NCI-H345 (cell line): ENCODE results near the gene CNTN6.

Experiments
- DNase-seq: peaks from one replicate; lab custom pipeline; 2025; lab: John Stamatoyannopoulos, UW

Gene CNTN6

DNA sequence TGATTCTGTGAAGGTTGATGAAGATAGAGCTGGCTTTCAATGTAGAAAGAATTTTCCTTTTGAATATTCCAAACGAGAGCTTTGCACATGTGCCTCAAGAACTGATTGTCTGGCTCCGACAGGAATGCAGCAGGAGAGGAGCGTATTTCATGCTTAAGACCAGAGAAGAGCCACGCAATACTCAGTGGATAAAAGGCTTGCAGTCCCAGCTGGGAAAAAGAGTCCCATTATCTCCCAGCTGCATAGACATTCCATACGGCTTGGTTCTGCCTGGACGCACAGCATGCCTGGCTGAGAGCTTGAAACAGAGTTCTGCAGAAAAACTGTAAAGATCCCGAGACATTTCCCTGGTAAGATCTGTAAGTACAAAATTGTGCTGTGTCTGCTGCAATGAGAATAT lies at the start of gene CNTN6:
Gene CNTN6, plus strand, starts transcription at position 254 of the 400 bp plus-strand sequence. CDS start 54,985 bp downstream, outside the sequence.
- no peak for DNase-seq

DNA sequence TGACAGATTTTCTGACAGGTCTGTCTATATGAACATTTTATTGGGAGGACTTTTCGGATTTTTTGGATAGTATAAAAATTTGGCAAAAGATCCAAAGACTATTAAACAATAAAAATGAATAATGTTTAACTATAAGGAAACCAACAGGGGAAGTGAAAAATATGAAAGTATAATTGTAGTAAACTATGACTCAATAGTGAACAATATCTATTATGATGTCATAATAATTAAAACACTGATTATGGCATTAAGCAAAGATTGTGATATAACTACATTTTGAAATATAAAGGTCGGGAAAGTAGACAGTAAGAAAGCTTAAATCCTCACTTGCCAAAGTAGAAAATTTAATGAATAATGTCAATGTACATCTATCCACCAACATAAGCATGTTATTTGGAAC lies 44.3 kb upstream of the CNTN6 start:
- DNase-seq = no peak

DNA sequence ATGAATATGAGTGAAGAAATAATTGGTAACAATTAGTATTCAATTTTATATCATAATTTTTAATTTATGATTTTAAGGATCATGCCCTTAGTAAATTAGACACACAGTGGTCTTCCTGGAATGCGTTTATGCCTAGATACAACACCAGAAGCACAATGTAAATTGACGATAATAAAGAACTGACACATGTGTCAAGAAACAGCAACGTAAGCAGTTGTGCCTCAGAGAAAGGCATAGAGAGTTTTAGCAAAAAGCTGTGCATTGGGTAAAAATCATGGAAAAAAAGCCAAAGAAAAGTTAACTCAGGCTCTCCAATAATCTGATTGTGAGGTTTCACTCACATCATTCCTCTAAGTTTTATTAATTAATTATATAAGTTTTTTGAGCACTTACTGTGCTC lies 37.0 kb upstream of the CNTN6 start:
- no peak for DNase-seq

DNA sequence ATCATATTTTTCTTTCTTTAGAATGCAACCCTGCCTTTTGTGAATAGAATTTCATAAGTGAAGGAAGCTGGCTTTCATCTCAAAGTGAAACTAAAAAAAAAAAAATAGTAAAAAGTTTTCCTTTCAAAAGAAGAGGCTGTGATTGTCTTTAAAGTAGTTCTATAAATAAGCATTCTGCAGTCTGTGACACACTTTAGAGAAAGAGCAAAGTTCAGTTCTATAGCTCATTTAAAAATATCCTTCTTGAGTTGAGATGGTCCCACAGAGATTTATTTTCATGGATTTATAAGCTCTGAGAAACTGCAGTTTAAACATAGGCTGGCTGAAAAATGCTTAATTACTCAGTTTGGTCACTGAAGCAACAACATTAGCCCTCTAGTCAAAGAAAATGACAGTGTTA lies 36.1 kb upstream of the CNTN6 start:
- DNase-seq = no peak

DNA sequence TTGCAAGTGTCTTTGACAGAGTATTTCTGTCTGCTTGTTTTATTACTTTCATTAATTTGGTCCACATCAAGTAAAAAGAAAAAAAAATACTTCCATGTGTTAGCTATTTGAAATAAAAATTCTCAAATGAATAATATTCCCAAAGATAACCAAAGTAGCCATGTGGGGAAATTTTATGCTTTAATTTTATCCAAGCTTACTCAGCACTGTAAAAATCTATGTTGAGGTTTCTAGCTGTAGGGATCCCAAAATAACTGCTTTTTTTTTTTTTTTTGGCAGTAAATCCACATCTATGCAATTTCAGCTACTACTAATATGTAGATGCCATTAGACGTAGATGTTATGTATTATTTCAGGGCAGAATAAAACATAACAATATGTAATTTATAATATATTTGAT lies 35.4 kb upstream of the CNTN6 start:
- no peak for DNase-seq

DNA sequence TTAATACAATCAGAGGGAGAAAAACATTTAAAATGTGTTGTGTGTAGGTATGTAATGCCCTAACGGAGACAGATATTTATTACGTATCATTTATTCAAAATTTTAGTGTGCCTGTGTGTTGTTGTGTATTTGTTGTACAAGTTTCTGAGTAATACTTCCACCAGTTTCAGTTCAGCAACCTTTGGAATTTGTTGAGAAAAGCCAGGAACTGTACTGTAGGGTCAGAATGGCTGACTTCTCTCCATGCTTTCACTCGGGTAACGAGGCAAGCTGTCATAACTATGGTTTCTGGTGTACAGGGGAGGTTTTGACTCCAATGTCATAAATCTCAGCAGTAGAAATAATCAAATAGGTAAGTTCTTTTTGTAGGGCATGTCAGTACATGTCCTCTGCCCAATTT lies 23.8 kb upstream of the CNTN6 start:
- DNase-seq = no peak

DNA sequence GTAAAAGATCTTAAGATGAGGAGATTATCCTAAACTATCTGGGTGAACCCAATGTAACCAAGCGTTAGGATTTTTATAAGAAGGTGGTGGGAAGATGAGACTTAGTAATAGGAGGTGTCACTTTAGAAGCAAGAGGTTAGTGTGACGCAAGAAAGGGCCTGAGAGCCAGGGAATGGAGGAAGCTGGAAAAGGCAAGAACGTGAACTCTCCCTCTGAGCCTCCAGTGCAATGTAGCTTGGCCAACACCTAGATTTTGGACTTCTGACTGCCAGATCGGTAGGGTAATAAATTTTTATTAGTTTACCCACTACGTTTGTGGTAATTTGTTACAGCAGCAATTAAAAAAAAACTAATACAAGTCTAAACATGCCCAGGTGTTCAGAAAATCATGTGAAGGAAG lies 20.8 kb upstream of the CNTN6 start:
- no peak for DNase-seq

DNA sequence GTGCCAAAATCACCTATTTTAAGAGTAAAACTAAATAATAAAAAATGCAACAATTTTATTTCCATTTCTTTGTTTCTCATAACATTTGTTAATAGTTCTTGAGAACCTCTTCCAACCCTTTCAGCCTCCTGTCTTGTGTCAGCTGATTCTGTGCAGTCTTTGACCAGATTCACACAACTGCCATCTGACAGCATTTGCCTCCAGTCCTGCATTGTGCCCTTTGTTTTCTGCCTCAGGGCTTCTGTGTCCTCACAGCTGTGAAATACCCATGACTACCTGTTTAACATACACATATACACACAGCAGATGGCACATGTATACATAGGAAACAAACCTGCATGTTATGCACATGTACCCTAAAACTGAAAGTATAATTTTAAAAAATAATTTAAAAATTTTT lies 13.2 kb upstream of the CNTN6 start:
- peak; percentile 1 for DNase-seq

DNA sequence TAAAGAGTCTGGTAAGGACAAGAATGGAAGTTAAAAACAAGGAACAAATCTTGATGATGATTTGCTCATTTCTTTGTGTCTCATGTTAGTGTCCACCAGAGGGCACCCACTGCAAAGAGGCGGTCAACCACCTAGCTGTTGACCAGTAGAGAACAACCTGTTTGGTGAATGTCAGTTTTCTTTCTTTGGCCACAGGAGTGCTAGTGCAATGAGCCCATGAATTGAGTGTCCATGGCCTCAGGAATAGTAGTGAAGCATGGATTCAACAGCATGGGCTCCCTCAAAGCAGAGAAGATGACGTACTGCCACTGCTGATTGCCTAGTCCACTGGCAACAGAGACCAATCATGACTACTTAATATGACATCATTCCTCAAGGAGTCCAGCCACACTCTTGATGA lies 10.7 kb upstream of the CNTN6 start:
- DNase-seq = no peak

DNA sequence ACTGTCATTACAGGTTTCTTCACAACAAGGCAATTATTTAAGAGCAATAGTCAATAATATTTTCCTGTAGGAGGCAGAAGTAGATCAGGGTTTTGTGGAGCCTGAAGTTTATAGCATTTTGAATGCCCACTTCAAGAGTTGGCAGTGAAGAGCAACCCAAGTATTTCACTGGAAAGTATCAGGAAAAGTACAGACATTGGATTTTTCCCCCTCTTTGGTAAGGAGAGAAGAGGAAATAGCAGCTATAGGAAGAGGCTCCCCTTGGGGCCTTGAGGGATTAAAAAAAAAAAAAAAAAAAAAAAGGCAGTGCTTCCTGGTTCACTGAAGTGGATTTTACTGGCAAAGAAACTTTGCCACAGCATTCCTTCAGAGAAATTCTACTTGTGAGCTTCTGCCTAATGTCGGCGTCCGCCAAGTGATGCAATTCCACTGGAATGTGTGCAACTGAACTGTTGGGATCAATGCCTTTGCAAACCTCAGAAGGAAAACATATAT lies 5.7 kb upstream of the CNTN6 start:
- DNase-seq = peak; percentile 7

DNA sequence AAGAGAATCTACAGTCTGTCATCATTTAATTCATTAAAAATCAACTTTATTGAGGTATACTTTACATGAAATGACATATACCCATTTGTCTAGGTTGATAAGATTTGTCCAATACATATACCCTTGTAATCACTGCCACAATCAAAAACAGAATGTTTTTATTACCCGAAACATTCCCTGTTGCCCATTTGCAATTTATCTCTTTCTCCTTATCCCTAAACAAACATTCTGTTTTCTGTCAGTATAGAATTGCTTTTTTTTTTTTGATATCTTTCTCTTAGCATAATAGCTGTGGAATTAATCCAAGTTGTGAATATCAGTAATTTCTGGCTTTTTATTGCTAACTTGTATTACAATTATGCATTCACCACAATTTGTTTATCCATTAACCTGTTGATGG lies 4.3 kb upstream of the CNTN6 start:
- no peak for DNase-seq

DNA sequence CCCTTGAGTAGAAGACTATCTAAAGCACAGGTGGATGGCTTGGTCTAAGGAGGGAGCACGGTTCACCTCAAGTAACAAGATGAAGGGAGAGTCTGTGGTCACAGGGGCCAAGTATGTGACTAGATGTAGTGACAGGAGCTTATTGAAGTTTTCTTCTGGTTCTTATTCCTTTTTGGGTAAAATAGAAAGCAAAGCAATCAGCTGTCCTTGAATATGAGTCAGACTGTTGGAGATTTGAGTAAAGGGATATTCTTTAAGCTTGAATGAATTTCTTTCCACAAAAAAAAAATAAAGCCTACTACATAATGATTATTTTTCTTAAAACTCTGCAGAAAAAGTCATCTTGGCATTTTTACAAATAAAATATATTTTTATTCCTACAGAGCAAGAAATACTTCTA lies 1.5 kb upstream of the CNTN6 start:
- DNase-seq = no peak

DNA sequence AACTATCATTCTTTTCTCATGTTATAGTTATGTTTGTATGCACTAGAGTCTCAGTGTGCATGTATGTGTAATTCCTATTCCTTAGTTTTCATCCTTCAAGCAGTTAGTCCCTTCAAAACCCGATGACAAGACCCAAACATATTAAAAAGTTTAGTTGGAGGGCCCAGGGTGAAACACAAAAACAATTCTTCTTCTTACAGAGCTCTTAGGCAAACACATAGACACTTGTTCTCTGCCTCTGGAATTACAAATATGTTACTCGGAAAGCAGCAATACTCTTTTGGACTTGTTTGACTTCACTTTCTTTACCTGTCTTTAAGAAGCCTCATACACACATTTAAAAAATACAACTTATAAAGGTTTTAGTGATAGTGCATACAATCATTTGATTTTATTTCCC lies 763 bp upstream of the CNTN6 start:
- no peak for DNase-seq

DNA sequence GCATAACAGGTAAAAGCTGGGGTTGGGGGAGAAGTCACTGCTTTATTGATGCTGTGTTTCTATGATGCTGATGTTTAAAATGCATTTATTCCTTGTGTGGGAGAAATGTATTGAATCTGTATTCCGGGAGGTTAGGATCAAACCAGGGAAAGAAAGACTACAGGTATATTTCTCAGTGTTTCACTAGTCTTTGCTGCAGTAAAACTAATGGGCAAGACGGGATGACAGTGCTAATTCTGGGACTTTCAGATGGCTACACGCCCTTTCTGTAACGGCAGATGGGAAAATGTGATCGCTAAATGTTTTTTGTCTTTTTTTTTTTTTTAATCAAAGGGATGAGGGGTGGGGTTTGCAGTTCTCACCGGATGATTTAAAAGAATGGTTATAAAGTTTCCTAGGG lies 393 bp downstream of the CNTN6 start:
- no peak for DNase-seq

DNA sequence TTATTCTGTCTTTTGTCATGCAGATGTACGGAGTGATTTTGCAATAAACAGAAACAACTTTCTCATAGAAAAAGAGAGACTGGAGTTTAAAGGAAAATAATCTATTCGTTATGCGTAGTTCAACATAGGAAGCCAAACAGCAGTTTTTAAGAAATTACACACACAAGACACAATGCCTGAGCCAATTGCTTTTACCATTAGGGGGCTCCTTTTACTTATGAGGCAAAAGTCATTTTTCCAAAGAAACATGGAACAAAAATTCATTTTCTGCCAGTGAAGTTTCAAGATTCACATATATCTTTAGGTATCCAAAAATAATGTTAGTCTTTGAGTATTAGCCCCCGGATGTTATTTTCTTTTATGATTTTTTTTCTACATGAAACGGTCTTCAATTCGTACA lies 10.7 kb downstream of the CNTN6 start:
- no peak for DNase-seq

DNA sequence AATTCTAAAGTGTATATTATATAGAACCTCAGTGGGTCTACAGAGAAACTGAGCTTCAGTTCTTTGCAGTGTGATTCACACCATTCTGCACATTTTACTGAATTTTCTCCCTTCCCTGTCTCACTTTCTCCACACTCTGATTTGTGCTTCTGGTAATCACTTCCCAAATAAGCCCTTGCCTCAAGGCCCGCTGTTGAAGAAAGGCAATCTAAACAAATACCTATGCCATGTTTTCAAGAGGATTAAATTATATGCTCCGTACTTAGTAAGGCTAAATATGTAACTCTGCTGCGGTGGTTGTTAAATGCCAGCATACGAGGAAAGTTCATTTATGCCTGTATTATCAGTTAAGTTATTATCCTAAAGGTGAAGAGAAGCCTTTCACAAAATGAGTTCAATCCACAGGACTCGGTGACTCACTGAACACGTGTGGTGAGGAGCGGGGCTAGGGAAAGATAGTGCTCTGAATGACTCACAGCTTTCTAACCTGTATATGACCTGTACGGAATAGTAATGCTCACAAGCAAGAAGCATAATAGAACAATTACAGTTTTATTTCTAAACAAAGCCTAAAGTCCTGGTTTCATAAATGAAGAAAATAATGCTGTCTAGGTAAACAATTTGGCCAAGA lies 25.1 kb downstream of the CNTN6 start:
- no peak for DNase-seq

DNA sequence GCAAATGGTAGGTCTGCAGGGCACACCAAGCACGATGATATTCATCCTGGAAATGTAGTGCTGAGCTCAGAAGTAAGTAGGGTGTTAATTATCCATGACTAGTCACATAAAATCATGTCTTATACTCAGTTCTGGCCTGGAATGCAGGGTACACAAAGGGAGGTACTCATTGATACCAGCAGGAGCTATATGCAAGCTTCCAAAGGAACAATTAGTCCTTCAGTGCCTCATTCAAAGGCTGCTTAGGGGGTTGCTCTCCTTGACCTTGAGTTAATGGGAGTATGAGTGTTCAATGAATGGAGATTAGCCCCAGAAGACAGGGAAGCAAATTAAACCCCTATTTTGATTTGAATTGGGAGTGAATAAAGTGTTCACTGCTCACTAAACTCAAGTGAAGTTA lies 38.3 kb downstream of the CNTN6 start:
- no peak for DNase-seq

DNA sequence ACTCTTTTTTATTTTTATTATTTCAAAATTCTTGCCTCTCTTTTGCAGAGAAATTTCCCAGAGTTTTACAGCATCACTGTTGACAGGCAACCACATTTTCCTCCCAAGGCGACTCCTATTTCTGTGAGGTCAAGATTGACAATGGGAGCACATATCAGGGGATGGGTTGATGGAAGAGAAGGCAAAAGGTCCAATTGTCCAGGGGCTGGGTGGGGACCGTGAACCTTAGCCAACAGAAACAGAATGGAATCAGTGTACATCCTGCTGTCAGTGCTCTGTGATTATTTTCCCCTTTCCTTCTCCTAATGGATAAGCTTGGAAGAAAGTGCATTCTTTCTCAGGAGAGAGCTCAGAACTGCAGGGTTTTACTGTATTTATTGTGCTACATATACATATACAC lies 42.4 kb downstream of the CNTN6 start:
- DNase-seq = no peak

DNA sequence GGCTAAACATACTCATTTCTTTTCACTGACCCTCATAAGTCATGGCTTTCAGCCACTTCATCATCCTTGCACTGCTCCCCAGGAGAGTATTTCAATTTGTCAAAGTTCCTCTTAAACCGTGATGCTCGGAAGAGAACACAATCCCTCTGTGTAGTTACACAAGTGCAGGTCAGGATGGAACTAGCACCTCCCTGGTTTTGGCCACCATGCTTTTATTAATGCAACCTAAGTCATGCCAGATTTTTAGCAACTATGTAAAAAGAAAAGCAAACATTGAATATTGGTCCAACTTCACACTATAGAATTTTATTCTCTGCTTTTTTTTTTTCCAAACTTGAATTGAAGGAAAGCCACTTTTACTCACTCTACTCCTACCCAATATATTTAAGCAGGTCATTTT lies 45.2 kb downstream of the CNTN6 start:
- DNase-seq = no peak

DNA sequence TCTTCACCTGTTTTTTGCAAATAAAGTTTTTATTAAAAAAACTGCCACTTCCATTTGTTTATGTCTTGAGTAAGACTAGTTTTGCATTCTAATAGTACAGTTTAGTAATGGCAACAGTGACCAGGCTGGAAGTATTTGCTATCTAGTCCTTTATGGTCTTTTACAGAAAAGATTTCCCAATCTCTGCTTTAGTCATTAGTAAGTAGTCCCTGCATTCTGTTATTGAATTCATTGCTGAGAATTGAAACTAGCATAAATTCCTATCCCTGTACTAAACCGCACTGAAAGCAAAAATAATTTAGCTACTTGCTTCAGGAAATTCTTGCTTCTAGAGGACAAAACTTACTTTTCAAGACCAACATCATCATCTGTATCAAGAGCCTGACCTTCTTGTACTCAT lies 46.2 kb downstream of the CNTN6 start:
- no peak for DNase-seq

DNA sequence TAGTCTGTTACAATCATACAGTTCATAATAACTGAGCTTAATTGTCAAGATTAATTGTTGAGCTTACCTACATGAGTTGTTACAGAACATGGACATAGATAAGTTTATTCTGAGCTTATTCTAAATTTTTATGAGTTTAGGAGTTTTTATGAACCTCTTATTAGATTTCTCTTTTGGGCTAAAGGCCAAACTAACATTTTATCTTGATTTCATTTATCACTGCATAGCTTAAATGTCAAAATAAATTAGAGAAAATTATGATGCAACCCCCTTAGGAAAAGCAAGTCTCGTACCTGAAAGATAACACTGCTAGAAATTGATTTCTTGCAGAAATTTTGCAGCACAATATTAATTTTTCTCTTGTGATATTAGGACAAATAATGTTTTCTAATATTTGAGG lies 54.5 kb downstream of the CNTN6 start:
- DNase-seq = no peak

DNA sequence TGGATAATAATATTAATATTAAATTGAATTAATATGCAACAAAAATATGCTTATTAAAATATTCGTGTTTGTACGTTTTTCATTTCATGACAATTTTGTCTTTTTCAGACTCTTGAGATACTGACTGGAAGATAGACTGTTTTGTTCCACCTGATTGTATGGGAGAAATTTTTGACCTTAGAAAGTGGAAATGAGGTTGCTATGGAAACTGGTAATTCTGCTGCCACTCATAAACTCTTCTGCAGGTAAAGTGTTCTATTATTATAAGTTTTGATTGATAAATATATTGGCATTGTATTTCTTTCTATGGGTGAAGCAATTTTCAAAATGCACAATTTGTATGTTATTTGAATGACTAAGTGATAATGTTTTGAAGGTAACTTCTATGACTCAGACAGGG lies 55.0 kb downstream of the CNTN6 start:
- no peak for DNase-seq

DNA sequence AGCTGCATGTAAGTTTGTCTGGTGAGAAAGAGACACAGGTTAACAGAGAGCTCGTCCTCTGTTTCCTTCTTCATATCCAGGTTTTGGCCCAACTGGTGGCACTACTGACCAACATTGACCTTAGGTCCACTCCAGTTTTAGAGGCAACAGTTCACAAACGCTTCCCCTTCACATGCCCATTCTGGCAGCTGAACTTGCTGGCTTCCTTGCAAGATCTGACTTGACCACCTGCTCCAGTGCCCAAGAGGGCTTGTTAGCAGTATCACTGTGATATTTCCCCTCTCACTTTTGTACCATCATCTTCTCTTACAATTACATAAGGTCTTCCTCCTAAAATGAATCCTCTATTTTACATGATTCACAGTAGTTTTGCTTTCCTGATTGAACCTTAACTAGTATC lies 71.3 kb downstream of the CNTN6 start:
- DNase-seq = no peak

DNA sequence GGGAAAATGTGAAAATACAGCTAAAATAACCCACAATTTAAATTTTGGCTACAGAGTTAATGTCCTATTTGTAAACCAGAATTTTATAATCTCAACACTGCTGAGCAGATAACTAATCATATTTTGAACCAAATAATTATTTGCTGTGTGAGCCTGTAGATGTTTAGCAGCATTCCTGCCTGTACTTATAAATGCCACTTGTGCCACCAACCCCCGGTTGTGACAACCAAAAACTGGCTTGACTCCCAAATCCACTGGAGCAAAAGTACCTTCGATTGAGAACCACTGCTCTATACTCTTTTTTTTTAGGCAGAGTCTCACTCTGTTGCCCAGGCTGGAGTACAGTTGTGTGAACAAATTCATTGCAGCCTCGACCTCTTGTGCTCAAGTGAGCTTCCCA lies 78.5 kb downstream of the CNTN6 start:
- no peak for DNase-seq

DNA sequence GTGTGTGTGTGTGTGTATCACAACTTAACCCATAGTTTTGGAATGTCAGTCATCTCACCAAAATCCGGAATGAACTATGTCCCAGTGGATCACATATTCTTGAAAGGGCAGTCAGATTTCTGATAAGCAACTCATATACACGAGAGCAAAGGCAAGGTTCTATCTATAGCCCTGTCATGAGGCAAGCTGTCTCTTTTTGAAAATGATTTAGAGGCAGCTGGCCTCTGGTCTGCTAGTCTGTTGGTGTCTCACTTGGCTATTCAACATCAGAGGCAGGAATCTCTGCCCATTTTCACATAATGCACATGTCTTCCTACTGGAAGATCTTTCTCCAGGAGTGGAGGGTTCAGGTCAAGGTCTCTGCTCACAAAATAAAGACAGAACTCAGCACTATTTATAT lies 79.8 kb downstream of the CNTN6 start:
- no peak for DNase-seq
